GM12878 (cell line): ENCODE results near the gene ANXA4. TPM values are rescaled to one million over a fixed set of nuclear protein-coding genes. Genes with fewer than 3 reads are reported as not detected.

Experiments
- ATAC-seq: fragments of 200-7000 bp; cut with Tn5 transposase; 3 replicates; pipeline ENCODE4 v1.9.1; 2020; ENCODE audit warnings: mild to moderate bottlenecking, moderate library complexity
- BruUV-seq: library from RNA; stranded (reverse); fragments of 400-500 nt; replicated peaks from 2 replicates; lab custom pipeline; 2021; lab: Mats Ljungman, UMichigan
- CTCF ChIA-PET: fragments of 300-600 bp; sonication (Branson Sonifier 250); formaldehyde crosslinking; extraction: SDS; loops from one replicate; lab custom pipeline; 2021; ENCODE audit warnings: inconsistent platforms; lab: Yijun Ruan, JAX
- POLR2A ChIA-PET: fragments of 350-600 bp; formaldehyde crosslinking; extraction: SDS; loops from one replicate; lab custom pipeline; 2021; ENCODE audit warnings: inconsistent platforms; lab: Charles Lee
- RAD21 ChIA-PET: fragments of 300-600 bp; sonication (Branson Sonifier 250); formaldehyde crosslinking; loops from one replicate; lab custom pipeline; 2023; ENCODE audit warnings: antibody characterized with exemption; ENCODE audit not compliant: unreplicated experiment; lab: Charles Lee
- SMC1A ChIA-PET: fragments of 300-600 bp; sonication (Branson Sonifier 250); formaldehyde crosslinking; loops from one replicate; lab custom pipeline; 2023; ENCODE audit not compliant: unreplicated experiment, uncharacterized antibody; lab: Charles Lee
- DNase-seq: peaks from one replicate; pipeline ENCODE4 v3.0.0-alpha.2; 2011; ENCODE audit warnings: low read depth, low spot score
- FAIRE-seq: peaks from 3 replicates; lab custom pipeline; 2011; peaks lifted over from hg19 to GRCh38; lab: Jason Lieb, UNC
- H2AFZ ChIP-seq: 2 replicates; pipeline ENCODE4 v1.6.0; 2011; ENCODE audit warnings: low read depth, low read length, control low read depth; ENCODE audit not compliant: control insufficient read depth
- H3K27ac ChIP-seq: 2 replicates; pipeline ENCODE4 v1.5.1; 2011; ENCODE audit warnings: control low read depth; ENCODE audit not compliant: control insufficient read depth, insufficient read depth
- H3K27me3 ChIP-seq, 2 experiments: replicated peaks in 1 of 2; 2 replicates each; pipeline versions ENCODE4 v1.6.0 to v1.6.1; 2011; ENCODE audit warnings: low read length in 1 of 2; ENCODE audit not compliant: control insufficient read depth in 2 of 2, insufficient read depth in 2 of 2
- H3K36me3 ChIP-seq, 2 experiments: 2 replicates each; pipeline ENCODE4 v1.5.1; 2011; ENCODE audit warnings: low read length in 1 of 2; ENCODE audit not compliant: control insufficient read depth in 2 of 2, insufficient read depth in 2 of 2
- H3K4me1 ChIP-seq: 2 replicates; pipeline ENCODE4 v1.6.1; 2011; ENCODE audit warnings: mild to moderate bottlenecking, low read length, moderate library complexity, mixed read lengths; ENCODE audit not compliant: control insufficient read depth, insufficient read depth
- H3K4me2 ChIP-seq: 2 replicates; pipeline ENCODE4 v1.6.0; 2011; ENCODE audit warnings: control low read depth; ENCODE audit not compliant: control insufficient read depth, insufficient read depth
- H3K4me3 ChIP-seq: fragments of 200-600 bp; sonication (generic); 2 replicates; pipeline ENCODE4 v1.5.1; 2016
- H3K79me2 ChIP-seq: 2 replicates; pipeline ENCODE4 v1.6.0; 2011; ENCODE audit warnings: low read length; ENCODE audit not compliant: control insufficient read depth, insufficient read depth
- H3K9ac ChIP-seq: 2 replicates; pipeline ENCODE4 v1.8.0; 2011; ENCODE audit warnings: low read length, control low read depth, mixed read lengths; ENCODE audit not compliant: control insufficient read depth, insufficient read depth
- H3K9me3 ChIP-seq: replicated peaks from 3 replicates; pipeline ENCODE4 v1.5.1; 2011; ENCODE audit warnings: mild to moderate bottlenecking, low read length; ENCODE audit not compliant: control insufficient read depth, insufficient read depth
- H4K20me1 ChIP-seq: 2 replicates; pipeline ENCODE4 v1.6.0; 2011; ENCODE audit not compliant: control insufficient read depth, insufficient read depth
- CBX3 ChIP-seq: fragments of 200-600 bp; sonication (generic); IDR thresholded peaks from 2 replicates; pipeline ENCODE4 v1.6.1; 2016; ENCODE audit warnings: low read depth, borderline replicate concordance
- CBX5 ChIP-seq: sonication (generic); IDR thresholded peaks from 2 replicates; pipeline ENCODE4 v1.6.1; 2016; ENCODE audit warnings: low read depth, moderate library complexity, mild to moderate bottlenecking, inconsistent platforms
- CHD1 ChIP-seq: IDR thresholded peaks from 2 replicates; pipeline ENCODE4 v1.6.1; 2012; ENCODE audit warnings: low read depth, low read length, improper control_type of control experiment
- CREB1 ChIP-seq: IDR thresholded peaks from 2 replicates; pipeline ENCODE4 v1.6.1; 2012; ENCODE audit warnings: low read depth, mild to moderate bottlenecking, inconsistent platforms
- CTCF ChIP-seq, 3 experiments: IDR thresholded peaks in 2 of 3; conservative IDR thresholded peaks in 1 of 3; 2 replicates each; pipeline ENCODE4 v1.5.1; 2011; ENCODE audit warnings: low read depth in 3 of 3, low read length in 3 of 3, mild to moderate bottlenecking in 3 of 3, control low read depth in 2 of 3, moderate library complexity in 2 of 3, inconsistent platforms in 1 of 3, mixed read lengths in 1 of 3; ENCODE audit not compliant: control insufficient read depth in 2 of 3, insufficient read depth in 1 of 3; ENCODE audit errors: extremely low read depth in 1 of 3
- EED ChIP-seq: sonication (generic); IDR thresholded peaks from 2 replicates; pipeline ENCODE4 v1.6.1; 2016; ENCODE audit warnings: antibody characterized with exemption, low read depth
- JUND ChIP-seq: IDR thresholded peaks from 2 replicates; pipeline ENCODE4 v1.6.1; 2012; ENCODE audit warnings: low read depth, mild to moderate bottlenecking, low read length, improper control_type of control experiment, moderate library complexity
- PKNOX1 ChIP-seq: fragments of 450-650 bp; IDR thresholded peaks from 2 replicates; pipeline ENCODE4 v1.6.1; 2016; ENCODE audit warnings: mild to moderate bottlenecking
- SIN3A ChIP-seq: IDR thresholded peaks from 2 replicates; pipeline ENCODE4 v1.6.1; 2012; ENCODE audit warnings: low read depth, low read length, improper control_type of control experiment
- SMAD1 ChIP-seq: fragments of 450-650 bp; IDR thresholded peaks from 2 replicates; pipeline ENCODE4 v1.6.1; 2018; ENCODE audit warnings: mild to moderate bottlenecking, low read depth; ENCODE audit not compliant: partially characterized antibody
- STAT1 ChIP-seq: fragments of 450-650 bp; conservative IDR thresholded peaks from 2 replicates; pipeline ENCODE4 v1.6.1; 2014; ENCODE audit warnings: antibody characterized with exemption, mild to moderate bottlenecking
- TCF12 ChIP-seq: IDR thresholded peaks from 2 replicates; pipeline ENCODE4 v1.6.1; 2011; ENCODE audit warnings: low read depth, mild to moderate bottlenecking, low read length
- USF1 ChIP-seq: IDR thresholded peaks from 2 replicates; pipeline ENCODE4 v1.6.1; 2011; ENCODE audit warnings: borderline replicate concordance, low read depth, mild to moderate bottlenecking, moderate library complexity, mixed read lengths, low read length; ENCODE audit not compliant: insufficient read depth; ENCODE audit errors: extremely low read length
- ZNF384 ChIP-seq: IDR thresholded peaks from 2 replicates; pipeline ENCODE4 v1.6.1; 2012; ENCODE audit warnings: low read depth, mild to moderate bottlenecking, low read length, improper control_type of control experiment, borderline replicate concordance
- WGBS: methylation state at CpG from one replicate; pipeline ENCODE4 v1.1.6; 2016; ENCODE audit warnings: low lambda C conversion rate; ENCODE audit not compliant: insufficient replicate concordance, insufficient coverage; ENCODE audit errors: missing lambda C conversion rate; 5-methylcytosine and 5-hydroxymethylcytosine counted together
- in situ Hi-C: fragments of 300-500 bp; cut with MboI; formaldehyde crosslinking; loops from 9 replicates; pipeline ENCODE4 v1.14.3; 2018; ENCODE audit warnings: mixed read lengths
- intact Hi-C: fragments of 100-400 bp; cut with micrococcal nuclease; formaldehyde crosslinking; loops from one replicate; pipeline ENCODE4 v1.14.2; 2022; ENCODE audit not compliant: unreplicated experiment
- polyA plus RNA-seq, 11 experiments: library from polyadenylated mRNA; depleted of rRNA in 4 of 11; unstranded in 6 of 11; stranded (reverse) in 5 of 11; fragments of >200 nt; fragmentation: Nextera tagmentation in 4 of 11; fragmentation: Illumina TruSeq in 1 of 11; extraction: Ambion mirVana in 4 of 11; extraction: Trizol in 1 of 11; gene quantifications; 1 replicate in 1 of 11; 2 replicates in 10 of 11; pipeline versions ENCODE4 v1.2.1 to v1.2.3, GENCODE V29; 2011 to 2016; ENCODE audit warnings: inconsistent platforms in 2 of 11, missing spikeins in 2 of 11, low read depth in 1 of 11
- total RNA-seq, 4 experiments: library from RNA; depleted of rRNA in 3 of 4; stranded (reverse); fragments of >200 nt in 3 of 4; fragmentation: Illumina TruSeq in 1 of 4; extraction: Trizol in 1 of 4; gene quantifications; 2 replicates each; pipeline versions ENCODE4 v1.2.1 to v1.2.3, GENCODE V29; 2013 to 2021

The ANXA4 gene
- total and polyA plus RNA-seq, 10 of the 15 experiments (the other 5 are each of a cell fraction or from before 2014, with no cell fraction given): 16.3 to 97.2 (median 71.0) TPM

- no peak overlapping the region for H3K4me3 ChIP-seq
- SMC1A ChIA-PET: interaction anchor here (0.9 to 6.9 kb wide), 7 partner anchors 10 to 59 kb away, joined by 3 to 94 read pairs (median 20); no protein-coding TSS in a partner anchor
- TF ChIP-seq CHD1: no peak
- TF ChIP-seq USF1: no peak
- TF ChIP-seq ZNF384: no peak
- TF ChIP-seq PKNOX1: no peak
- TF ChIP-seq CBX5: no peak
- no peak for TF ChIP-seq CREB1
- no peak for TF ChIP-seq CTCF (IDR thresholded peaks at IDR 0.05 in 2 of 3, conservative IDR thresholded peaks at IDR 0.05 in 1 of 3; ENCODE audit: control insufficient read depth in 2 of 3, extremely low read depth in 1 of 3, insufficient read depth in 1 of 3, low read depth in 3 of 3, low read length in 3 of 3)
- TF ChIP-seq TCF12: no peak
- TF ChIP-seq SIN3A: no peak
- TF ChIP-seq JUND: no peak
- no peak for TF ChIP-seq CBX3
- TF ChIP-seq EED: no peak
- no peak for TF ChIP-seq STAT1
- no peak for TF ChIP-seq SMAD1
- BruUV-seq: no TSS peak
- RAD21 ChIA-PET: interaction anchor here (1.4 to 4.4 kb wide), 3 partner anchors 12 to 53 kb away, joined by 3 to 33 read pairs (median 29); no protein-coding TSS in a partner anchor
- peaks cover 3% of the 10 kb centered on the region for H3K9me3 ChIP-seq
- CTCF ChIA-PET: interaction anchor here (1.2 to 3.8 kb wide), 2 partner anchors 12 to 15 kb away, joined by 3 to 24 read pairs; no protein-coding TSS in a partner anchor
- H3K36me3 ChIP-seq: no peaks in the 10 kb centered on the region
- no peaks in the 10 kb centered on the region for H3K79me2 ChIP-seq
- H3K9ac ChIP-seq: no peak overlapping the region
- 96% methylated on average over 4 of the region's 4 CpGs for WGBS
- FAIRE-seq (no peak), ATAC-seq (no peak), DNase-seq (no peak)
- POLR2A ChIA-PET: interaction anchor here (0.8 to 4.2 kb wide), 4 partner anchors 12 to 39 kb away, joined by 3 to 29 read pairs (median 12); no protein-coding TSS in a partner anchor
- H3K27me3 ChIP-seq: no peaks in the 10 kb centered on the region
- intact Hi-C loops (no loop called here), in situ Hi-C loops (no loop called here)
- H4K20me1 ChIP-seq: no peaks in the 10 kb centered on the region
- no peak overlapping the region for H3K4me2 ChIP-seq
- H2AFZ ChIP-seq: no peak overlapping the region
- H3K27ac ChIP-seq: no peak overlapping the region
- H3K4me1 ChIP-seq: peaks cover 38% of the 10 kb centered on the region
Measured at GRCh38 chr2:69777786-69778105, 35.8 kb downstream of the ANXA4 start.
